Measurements from ENCODE around the gene ARID4B. TPM values are rescaled to one million over a fixed set of nuclear protein-coding genes. Genes with fewer than 3 reads are reported as not detected.

ARID4B gene
- total RNA-seq, 4 donors from 2014 or later, result 23.6 to 37.9 (median 33.0) TPM

GRCh38 chr1:235134171-235134570 lies 193.8 kb downstream of the ARID4B start:
- no peak for DNase-seq (ENCODE audit: low spot score in 2 of 2)
- TF ChIP-seq CTCF (IDR thresholded peaks at IDR 0.05) (no peak), POLR2A (IDR thresholded peaks at IDR 0.05) (no peak)
- 96 to 98% methylated on average over 12 of the region's 12 CpGs for WGBS, 2 donors
- intact Hi-C loops (cut with DNase I; ENCODE audit: low total_unique reads), result no loop called here
- no peak overlapping the region for H3K4me3 ChIP-seq (ENCODE audit: low read depth, poor library complexity, severe bottlenecking)

- H3K4me3 ChIP-seq (ENCODE audit: low read depth, poor library complexity, severe bottlenecking), result no peak overlapping the region
- no peak for TF ChIP-seq POLR2A (IDR thresholded peaks at IDR 0.05)
- TF ChIP-seq CTCF (IDR thresholded peaks at IDR 0.05), result no peak
- 66 to 71% methylated on average over 3 of the region's 3 CpGs for WGBS, 2 donors
- DNase-seq (ENCODE audit: low spot score in 2 of 2), result no peak
- intact Hi-C loops (cut with DNase I; ENCODE audit: low total_unique reads), result no loop called here
These were observed 194.9 kb downstream of the ARID4B start for GRCh38 chr1:235133086-235133485.

- TF ChIP-seq POLR2A (IDR thresholded peaks at IDR 0.05) (no peak), CTCF (IDR thresholded peaks at IDR 0.05) (no peak)
- no peak overlapping the region for H3K4me3 ChIP-seq (ENCODE audit: low read depth, poor library complexity, severe bottlenecking)
- no peak for DNase-seq (ENCODE audit: low spot score in 2 of 2)
- intact Hi-C loops (cut with DNase I; ENCODE audit: low total_unique reads), result no loop called here
- WGBS, 2 donors, result 80 to 89% methylated on average over 6 of the region's 6 CpGs
These were observed 196.0 kb downstream of the ARID4B start for GRCh38 chr1:235131961-235132360.

GRCh38 chr1:235130766-235131270 lies 197.2 kb downstream of the ARID4B start:
- TF ChIP-seq CTCF (IDR thresholded peaks at IDR 0.05), result no peak
- TF ChIP-seq POLR2A (IDR thresholded peaks at IDR 0.05), result no peak
- intact Hi-C loops (cut with DNase I; ENCODE audit: low total_unique reads), result no loop called here
- no peak overlapping the region for H3K4me3 ChIP-seq (ENCODE audit: low read depth, poor library complexity, severe bottlenecking)
- no peak for DNase-seq (ENCODE audit: low spot score in 2 of 2)
- WGBS, 2 donors, result 84 to 86% methylated on average over 7 of the region's 7 CpGs

GRCh38 chr1:235129774-235130570 lies 198.0 kb downstream of the ARID4B start:
- WGBS, 2 donors, result 85 to 94% methylated on average over 4 of the region's 4 CpGs
- intact Hi-C loops (cut with DNase I; ENCODE audit: low total_unique reads), result no loop called here

More at GRCh38 chr1:235129774-235130570, 198.0 kb downstream of the ARID4B start:
- DNase-seq (ENCODE audit: low spot score in 2 of 2), result no peak
- H3K4me3 ChIP-seq (ENCODE audit: low read depth, poor library complexity, severe bottlenecking), result no peak overlapping the region
- TF ChIP-seq POLR2A (IDR thresholded peaks at IDR 0.05), result no peak
- TF ChIP-seq CTCF (IDR thresholded peaks at IDR 0.05), result no peak

Data from lower leg skin (tissue), 4 donors.